ENCODE results near the gene ADAMTS13. TPM values are rescaled to one million over a fixed set of nuclear protein-coding genes. Genes with fewer than 3 reads are reported as not detected.

Gene ADAMTS13
- total RNA-seq, 4 donors from 2014 or later: 1.7 to 4.3 (median 3.2) TPM

DNA sequence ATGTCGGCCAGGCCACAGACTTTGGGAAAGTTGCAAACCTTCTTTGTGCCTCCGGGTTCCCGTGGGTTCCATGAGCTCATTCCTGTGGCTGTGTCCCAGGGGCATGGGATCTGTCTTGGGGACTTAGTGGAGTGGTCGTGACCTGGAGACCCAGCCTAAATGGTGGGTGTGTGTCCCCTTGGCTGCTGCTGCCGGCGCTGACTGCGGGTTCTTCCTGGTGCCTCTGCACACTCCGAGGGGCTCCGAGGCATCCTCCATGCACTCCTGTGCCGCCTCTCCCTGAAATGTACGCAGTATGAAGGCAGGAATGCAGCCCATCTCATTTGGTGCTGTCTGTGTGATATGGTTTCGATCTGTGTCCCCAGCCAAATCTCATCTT, 77.7 kb downstream of the ADAMTS13 start:
- Histone ChIP-seq H3K27me3 (peaks cover 0 to 7% of the 10 kb centered on the region in 2 donors), H3K36me3 (peaks cover 0 to 5% (median 0%) of the 10 kb centered on the region in 3 donors), H3K4me1 (peaks cover 0 to 9% (median 0%) of the 10 kb centered on the region in 4 donors), H3K27ac (no peak overlapping the region), H3K9me3 (peaks cover 0 to 26% (median 5%) of the 10 kb centered on the region in 4 donors), H3K4me3 (no peak overlapping the region)
- TF ChIP-seq POLR2A (IDR thresholded peaks at IDR 0.05) (no peak), EP300 (IDR thresholded peaks at IDR 0.05) (no peak)
- TF ChIP-seq, protein P1, sequence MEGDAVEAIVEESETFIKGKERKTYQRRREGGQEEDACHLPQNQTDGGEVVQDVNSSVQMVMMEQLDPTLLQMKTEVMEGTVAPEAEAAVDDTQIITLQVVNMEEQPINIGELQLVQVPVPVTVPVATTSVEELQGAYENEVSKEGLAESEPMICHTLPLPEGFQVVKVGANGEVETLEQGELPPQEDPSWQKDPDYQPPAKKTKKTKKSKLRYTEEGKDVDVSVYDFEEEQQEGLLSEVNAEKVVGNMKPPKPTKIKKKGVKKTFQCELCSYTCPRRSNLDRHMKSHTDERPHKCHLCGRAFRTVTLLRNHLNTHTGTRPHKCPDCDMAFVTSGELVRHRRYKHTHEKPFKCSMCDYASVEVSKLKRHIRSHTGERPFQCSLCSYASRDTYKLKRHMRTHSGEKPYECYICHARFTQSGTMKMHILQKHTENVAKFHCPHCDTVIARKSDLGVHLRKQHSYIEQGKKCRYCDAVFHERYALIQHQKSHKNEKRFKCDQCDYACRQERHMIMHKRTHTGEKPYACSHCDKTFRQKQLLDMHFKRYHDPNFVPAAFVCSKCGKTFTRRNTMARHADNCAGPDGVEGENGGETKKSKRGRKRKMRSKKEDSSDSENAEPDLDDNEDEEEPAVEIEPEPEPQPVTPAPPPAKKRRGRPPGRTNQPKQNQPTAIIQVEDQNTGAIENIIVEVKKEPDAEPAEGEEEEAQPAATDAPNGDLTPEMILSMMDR (IDR thresholded peaks at IDR 0.05): no peak
- DNase-seq (ENCODE audit: low spot score in 2 of 2): no peak
- WGBS, 2 donors: 71 to 92% methylated on average over 10 to 12 of the region's 12 CpGs

DNA sequence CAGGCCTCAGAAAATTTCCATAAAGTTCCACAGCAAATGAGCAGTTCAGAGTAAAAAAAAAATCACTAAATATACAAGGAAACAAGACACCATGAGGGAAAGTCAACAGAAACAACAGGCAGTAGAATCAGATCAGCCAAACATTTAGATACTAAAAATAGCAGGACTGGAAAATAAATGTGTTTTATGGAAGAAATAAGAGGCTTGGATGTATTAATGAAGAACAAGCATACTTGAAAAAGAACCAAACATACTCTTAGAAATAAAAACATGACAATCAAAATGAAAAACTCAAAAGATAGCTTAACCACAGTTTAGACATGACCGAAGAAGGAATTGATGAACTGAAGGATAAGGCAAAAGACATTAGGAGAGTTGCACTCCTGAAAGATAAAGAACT, 79.9 kb downstream of the ADAMTS13 start:
- H3K36me3 ChIP-seq: peaks cover 0 to 5% (median 0%) of the 10 kb centered on the region in 3 donors
- peaks cover 0 to 26% (median 5%) of the 10 kb centered on the region in 4 donors for H3K9me3 ChIP-seq
- no peak overlapping the region for H3K4me3 ChIP-seq
- no peak overlapping the region for H3K27ac ChIP-seq
- WGBS, 2 donors: 94 to 95% methylated on average over 1 of the region's 1 CpG
- peaks cover 0 to 23% (median 2%) of the 10 kb centered on the region in 4 donors for H3K4me1 ChIP-seq
- no peak for DNase-seq (ENCODE audit: low spot score in 2 of 2)
- TF ChIP-seq POLR2A (IDR thresholded peaks at IDR 0.05) (no peak), EP300 (IDR thresholded peaks at IDR 0.05) (no peak)
- TF ChIP-seq, protein P1 (IDR thresholded peaks at IDR 0.05): no peak
- H3K27me3 ChIP-seq: peaks cover 0 to 4% of the 10 kb centered on the region in 2 donors

DNA sequence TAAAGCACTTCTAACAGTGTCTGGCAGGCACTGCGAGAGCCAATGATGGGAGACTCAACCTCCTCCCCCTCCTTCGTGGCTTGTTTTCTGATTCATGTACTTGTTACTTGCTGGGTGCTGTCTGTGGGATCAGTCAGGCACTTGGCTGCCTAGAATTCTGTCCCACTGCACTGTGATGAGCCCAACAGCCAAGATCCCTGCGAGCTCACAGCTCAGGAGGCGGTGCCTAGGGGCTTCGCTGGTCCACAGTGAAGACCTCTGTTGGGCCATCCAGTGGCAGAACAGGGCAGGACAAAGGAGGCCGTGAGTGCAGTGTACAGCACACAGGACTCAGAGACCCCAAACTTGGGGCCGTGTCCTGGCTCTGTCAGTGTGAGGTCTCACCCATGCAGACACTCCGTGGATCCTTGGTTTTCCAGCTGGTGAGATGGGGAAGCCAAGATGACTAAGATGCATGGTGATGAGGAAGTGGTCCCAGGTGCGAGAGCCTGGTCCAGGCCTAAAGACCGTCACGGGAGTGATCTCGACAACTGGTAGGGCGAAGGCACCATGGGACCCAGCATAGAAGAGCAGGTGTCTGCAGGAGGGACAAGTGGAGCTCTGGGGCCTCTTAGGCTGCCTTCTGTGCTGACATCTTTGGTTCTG, 83.1 kb downstream of the ADAMTS13 start:
- H3K4me3 ChIP-seq: no peak overlapping the region
- TF ChIP-seq, protein P1 (IDR thresholded peaks at IDR 0.05): no peak
- TF ChIP-seq POLR2A (IDR thresholded peaks at IDR 0.05) (no peak), EP300 (IDR thresholded peaks at IDR 0.05) (no peak)
- 81 to 83% methylated on average over 13 of the region's 13 CpGs for WGBS, 2 donors
- peaks cover 0 to 26% (median 5%) of the 10 kb centered on the region in 4 donors for H3K9me3 ChIP-seq
- no peaks in the 10 kb centered on the region for H3K27me3 ChIP-seq
- DNase-seq (ENCODE audit: low spot score in 2 of 2): no peak
- H3K36me3 ChIP-seq: peaks cover 0 to 5% (median 0%) of the 10 kb centered on the region in 3 donors
- H3K27ac ChIP-seq: peak overlapping the region in 2 of 4 donors; percentile 53 to 78
- peaks cover 0 to 43% (median 13%) of the 10 kb centered on the region in 4 donors for H3K4me1 ChIP-seq

DNA sequence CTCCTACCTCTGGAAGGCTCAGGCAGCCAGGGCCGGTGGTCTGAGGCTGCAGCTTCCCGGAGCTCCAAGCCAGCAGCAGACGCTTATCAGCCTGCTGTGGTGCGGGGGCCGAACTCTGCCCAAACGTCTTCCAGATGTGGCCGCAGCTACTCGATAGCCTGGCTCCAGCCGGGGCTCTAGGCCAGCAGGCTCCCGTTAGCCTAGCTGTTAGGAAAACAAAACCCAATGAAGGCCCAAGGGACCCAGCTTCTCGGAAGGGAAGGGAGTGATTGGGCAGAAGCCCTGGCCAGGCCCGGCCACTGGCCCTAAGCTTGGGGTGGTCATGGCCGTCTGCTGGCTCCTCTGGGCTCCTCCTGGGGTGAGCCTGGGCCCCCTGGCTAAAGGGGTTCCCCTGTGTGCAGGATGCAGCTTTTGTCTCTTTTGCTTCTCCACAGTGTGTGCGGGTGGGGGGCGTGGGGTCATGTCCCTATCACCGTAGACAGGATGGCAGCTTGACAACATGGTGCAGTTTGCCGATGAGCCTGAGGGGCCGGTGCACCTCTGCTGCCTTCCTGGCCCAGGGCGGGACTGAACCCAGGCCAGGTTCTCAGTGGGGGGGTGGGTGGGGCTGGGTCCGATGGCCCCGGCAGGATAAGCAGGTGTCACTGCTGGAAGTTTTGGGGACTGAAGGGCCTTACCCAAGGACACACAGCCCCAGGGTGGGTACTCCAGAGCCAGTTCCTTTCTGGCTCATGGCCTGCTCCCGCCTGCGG, 83.9 kb downstream of the ADAMTS13 start:
- Histone ChIP-seq H3K4me3 (no peak overlapping the region), H3K9me3 (peaks cover 0 to 21% (median 5%) of the 10 kb centered on the region in 4 donors), H3K27me3 (no peaks in the 10 kb centered on the region), H3K36me3 (peaks cover 0 to 5% (median 0%) of the 10 kb centered on the region in 3 donors), H3K4me1 (peaks cover 0 to 47% (median 13%) of the 10 kb centered on the region in 4 donors), H3K27ac (peak overlapping the region in 2 of 4 donors; percentile 53 to 78)
- peak in 1 of 2 donors; percentile 58 for TF ChIP-seq EP300 (IDR thresholded peaks at IDR 0.05)
- TF ChIP-seq, protein P1 (IDR thresholded peaks at IDR 0.05): no peak
- WGBS, 2 donors: 57 to 68% methylated on average over 12 to 19 of the region's 23 CpGs
- DNase-seq (ENCODE audit: low spot score in 2 of 2): peak; percentile 71 to 72

DNA sequence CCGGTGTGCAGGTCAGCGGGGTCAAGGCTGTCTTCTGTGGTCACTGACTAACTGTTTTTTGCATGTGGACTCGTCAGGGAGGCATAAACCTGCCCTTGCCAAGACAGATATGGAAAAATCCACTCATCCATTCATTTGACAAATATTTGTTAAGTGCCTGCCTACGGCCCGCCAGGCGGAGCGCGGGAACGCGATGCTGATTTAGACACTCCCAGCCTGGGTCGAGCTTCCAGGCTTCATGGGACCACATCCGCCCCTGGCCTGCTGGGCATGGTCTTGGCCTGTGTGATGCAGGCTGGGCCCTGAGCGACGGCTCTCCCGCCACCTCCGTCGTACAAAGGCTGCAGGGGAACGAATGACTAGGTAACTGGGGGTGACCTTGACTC, 84.5 kb downstream of the ADAMTS13 start:
- H3K4me3 ChIP-seq: no peak overlapping the region
- 69 to 75% methylated on average over 17 to 18 of the region's 18 CpGs for WGBS, 2 donors
- no peaks in the 10 kb centered on the region for H3K27me3 ChIP-seq
- H3K36me3 ChIP-seq: peaks cover 0 to 1% (median 0%) of the 10 kb centered on the region in 3 donors
- H3K9me3 ChIP-seq: peaks cover 0 to 15% (median 4%) of the 10 kb centered on the region in 4 donors
- peak overlapping the region in 2 of 4 donors; percentile 71 to 78 for H3K27ac ChIP-seq
- peak; percentile 71 to 72 for DNase-seq (ENCODE audit: low spot score in 2 of 2)
- TF ChIP-seq EP300 (IDR thresholded peaks at IDR 0.05) (peak in 1 of 2 donors; percentile 76), POLR2A (IDR thresholded peaks at IDR 0.05) (no peak)
- TF ChIP-seq, protein P1 (IDR thresholded peaks at IDR 0.05): peak in 2 of 5 experiments; percentile 9 to 10
- peaks cover 0 to 47% (median 13%) of the 10 kb centered on the region in 4 donors for H3K4me1 ChIP-seq
